KBM-7 (cell line): ENCODE data around the gene CPA5.
"Not testable (repeated sequence)": the region's sequence is repeated elsewhere in the genome, so short reads cannot be mapped to it uniquely, and the experiment has no call there.

Experiments
- DNase-seq: peaks from one replicate; pipeline ENCODE4 v3.0.0-alpha.2; 2015
- in situ Hi-C: fragments of 300-500 bp; cut with MboI; formaldehyde crosslinking; loops from 2 replicates; pipeline ENCODE4 v1.14.3; 2020; ENCODE audit warnings: low sequenced_read_pairs, low pct_unique_long_range_greater_than_20kb, mixed read lengths

CPA5 gene

GRCh38 chr7:130371046-130371445 is 26.4 kb downstream of the CPA5 start:
- in situ Hi-C loops, result no loop called here
- DNase-seq, result no peak

GRCh38 chr7:130372402-130373165 is 28.0 kb downstream of the CPA5 start:
- in situ Hi-C loops, result no loop called here
- DNase-seq, result no peak

GRCh38 chr7:130374507-130374906 is 29.9 kb downstream of the CPA5 start:
- no peak for DNase-seq
- in situ Hi-C loops, result no loop called here

- in situ Hi-C loops, result not testable (repeated sequence)
Measured at GRCh38 chr7:130376461-130376860, 31.8 kb downstream of the CPA5 start.

GRCh38 chr7:130377178-130377577 is 32.6 kb downstream of the CPA5 start:
- DNase-seq, result no peak
- in situ Hi-C loops, result no loop called here

More at GRCh38 chr7:130376461-130376860, 31.8 kb downstream of the CPA5 start:
- not testable (repeated sequence) for DNase-seq

- no peak for DNase-seq
- in situ Hi-C loops, result no loop called here
Measured at GRCh38 chr7:130379019-130379418, 34.4 kb downstream of the CPA5 start.

GRCh38 chr7:130379532-130379920 is 34.9 kb downstream of the CPA5 start:
- DNase-seq, result no peak
- in situ Hi-C loops, result no loop called here

- in situ Hi-C loops, result no loop called here
- DNase-seq, result no peak
Measured at GRCh38 chr7:130379921-130380860, 35.6 kb downstream of the CPA5 start, which contains the start of gene CPA1. Gene CPA1, plus strand, starts transcription at chr7:130380494. Its CDS starts 27 bp downstream, at chr7:130380521.

- in situ Hi-C loops, result no loop called here
- DNase-seq, result no peak
Measured at GRCh38 chr7:130380861-130381455, 36.3 kb downstream of the CPA5 start.

GRCh38 chr7:130381468-130382312 is 37.1 kb downstream of the CPA5 start:
- in situ Hi-C loops, result no loop called here
- DNase-seq, result no peak

- no peak for DNase-seq
- in situ Hi-C loops, result no loop called here
Measured at GRCh38 chr7:130383187-130383980, 38.8 kb downstream of the CPA5 start.

- in situ Hi-C loops, result no loop called here
- peak; percentile 36 for DNase-seq
Measured at GRCh38 chr7:130384371-130384801, 39.8 kb downstream of the CPA5 start.

GRCh38 chr7:130384841-130385599 is 40.4 kb downstream of the CPA5 start:
- in situ Hi-C loops, result no loop called here

GRCh38 chr7:130385600-130386066 is 41.0 kb downstream of the CPA5 start:
- no peak for DNase-seq
- in situ Hi-C loops, result no loop called here

More at GRCh38 chr7:130384841-130385599, 40.4 kb downstream of the CPA5 start:
- no peak for DNase-seq

- no peak for DNase-seq
- in situ Hi-C loops, result no loop called here
Measured at GRCh38 chr7:130386876-130387275, 42.3 kb downstream of the CPA5 start.

- in situ Hi-C loops, result no loop called here
- DNase-seq, result no peak
Measured at GRCh38 chr7:130387306-130387627, 42.7 kb downstream of the CPA5 start.

- in situ Hi-C loops, result no loop called here
- DNase-seq, result no peak
Measured at GRCh38 chr7:130387628-130388403, 43.2 kb downstream of the CPA5 start.
